Upper lobe of left lung (tissue), 4 donors: ENCODE results near the gene THRA.

Experiments used
- EP300 ChIP-seq, 4 donors: sonication (generic); formaldehyde crosslinking; IDR thresholded peaks; one replicate each; pipeline ENCODE4 v1.5.1; 2017; ENCODE audit warnings: antibody characterized with exemption in 4 of 4, control low read depth in 2 of 4
- POLR2A ChIP-seq, 4 donors: fragments of 450-650 bp; IDR thresholded peaks; one replicate each; pipeline ENCODE4 v1.5.1; 2016 to 2017; ENCODE audit warnings: antibody characterized with exemption in 4 of 4, mild to moderate bottlenecking in 2 of 4
- POLR2AphosphoS5 ChIP-seq, 2 donors: sonication (generic); formaldehyde crosslinking; IDR thresholded peaks; one replicate each; pipeline ENCODE4 v1.5.1; 2017; ENCODE audit warnings: antibody characterized with exemption in 2 of 2
- TF ChIP-seq, protein P1 (sequence below), 6 experiments: fragments of 450-650 bp in 4 of 6; fragments of 200-600 bp in 2 of 6; sonication (generic) in 2 of 6; IDR thresholded peaks; one replicate each; pipeline ENCODE4 v1.5.1; 2016 to 2019; ENCODE audit warnings: antibody characterized with exemption in 6 of 6

DNA sequence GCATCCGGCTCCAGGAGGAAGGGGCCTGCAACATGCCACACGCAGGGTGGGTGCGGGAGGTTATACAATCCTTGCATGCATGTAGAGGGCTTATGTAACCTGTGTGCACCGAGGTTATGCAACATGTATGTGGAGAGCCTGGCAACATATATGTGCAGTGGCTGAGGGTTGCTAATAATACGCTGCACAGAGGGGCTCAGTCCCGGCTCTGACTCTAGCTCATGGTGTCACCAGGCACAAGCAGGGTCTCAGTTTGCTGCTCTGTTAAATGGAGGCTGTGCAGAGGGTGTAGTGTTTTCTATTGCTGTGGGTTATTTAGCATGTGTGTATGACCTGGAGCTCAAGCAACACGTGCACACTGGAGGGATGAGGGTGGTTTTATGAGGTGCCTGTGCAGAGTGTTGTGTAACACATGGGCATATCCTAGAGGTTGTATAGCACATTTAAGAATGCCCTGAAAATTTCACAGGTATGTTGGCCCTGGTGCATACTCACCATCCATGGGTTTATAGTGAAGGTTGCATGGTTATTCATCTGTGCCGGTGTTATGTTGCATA is 13.3 kb downstream of the THRA start:
- no peak for TF ChIP-seq EP300 (IDR thresholded peaks at IDR 0.05)
- TF ChIP-seq, protein P1, sequence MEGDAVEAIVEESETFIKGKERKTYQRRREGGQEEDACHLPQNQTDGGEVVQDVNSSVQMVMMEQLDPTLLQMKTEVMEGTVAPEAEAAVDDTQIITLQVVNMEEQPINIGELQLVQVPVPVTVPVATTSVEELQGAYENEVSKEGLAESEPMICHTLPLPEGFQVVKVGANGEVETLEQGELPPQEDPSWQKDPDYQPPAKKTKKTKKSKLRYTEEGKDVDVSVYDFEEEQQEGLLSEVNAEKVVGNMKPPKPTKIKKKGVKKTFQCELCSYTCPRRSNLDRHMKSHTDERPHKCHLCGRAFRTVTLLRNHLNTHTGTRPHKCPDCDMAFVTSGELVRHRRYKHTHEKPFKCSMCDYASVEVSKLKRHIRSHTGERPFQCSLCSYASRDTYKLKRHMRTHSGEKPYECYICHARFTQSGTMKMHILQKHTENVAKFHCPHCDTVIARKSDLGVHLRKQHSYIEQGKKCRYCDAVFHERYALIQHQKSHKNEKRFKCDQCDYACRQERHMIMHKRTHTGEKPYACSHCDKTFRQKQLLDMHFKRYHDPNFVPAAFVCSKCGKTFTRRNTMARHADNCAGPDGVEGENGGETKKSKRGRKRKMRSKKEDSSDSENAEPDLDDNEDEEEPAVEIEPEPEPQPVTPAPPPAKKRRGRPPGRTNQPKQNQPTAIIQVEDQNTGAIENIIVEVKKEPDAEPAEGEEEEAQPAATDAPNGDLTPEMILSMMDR (IDR thresholded peaks at IDR 0.05) = no peak
- TF ChIP-seq POLR2A (IDR thresholded peaks at IDR 0.05) = no peak
- TF ChIP-seq POLR2AphosphoS5 (IDR thresholded peaks at IDR 0.05) = no peak
